Ovary (tissue), 3 donors: ENCODE data around the gene TFE3.

Source experiments
- CTCF ChIP-seq, 3 donors: fragments of 450-650 bp in 2 of 3; fragments of 200-600 bp in 1 of 3; IDR thresholded peaks; one replicate each; pipeline versions ENCODE4 v1.5.1 to v1.8.0; 2016 to 2022; ENCODE audit warnings: antibody characterized with exemption in 3 of 3, mild to moderate bottlenecking in 1 of 3
- EP300 ChIP-seq: sonication (generic); formaldehyde crosslinking; IDR thresholded peaks from one replicate; pipeline ENCODE4 v1.6.1; 2017; ENCODE audit warnings: antibody characterized with exemption
- POLR2A ChIP-seq: fragments of 450-650 bp; IDR thresholded peaks from one replicate; pipeline ENCODE4 v1.6.1; 2017; ENCODE audit warnings: antibody characterized with exemption, mild to moderate bottlenecking, moderate library complexity
- donor health status: DM: no; HTN: no; CAD: no.

- TF ChIP-seq CTCF (IDR thresholded peaks at IDR 0.05) (no peak), POLR2A (no peak), EP300 (no peak)
Observed at GRCh38 chrX:49060914-49061313, 17.8 kb upstream of the TFE3 start.
